ENCODE results near the gene MCRIP1.

DNA sequence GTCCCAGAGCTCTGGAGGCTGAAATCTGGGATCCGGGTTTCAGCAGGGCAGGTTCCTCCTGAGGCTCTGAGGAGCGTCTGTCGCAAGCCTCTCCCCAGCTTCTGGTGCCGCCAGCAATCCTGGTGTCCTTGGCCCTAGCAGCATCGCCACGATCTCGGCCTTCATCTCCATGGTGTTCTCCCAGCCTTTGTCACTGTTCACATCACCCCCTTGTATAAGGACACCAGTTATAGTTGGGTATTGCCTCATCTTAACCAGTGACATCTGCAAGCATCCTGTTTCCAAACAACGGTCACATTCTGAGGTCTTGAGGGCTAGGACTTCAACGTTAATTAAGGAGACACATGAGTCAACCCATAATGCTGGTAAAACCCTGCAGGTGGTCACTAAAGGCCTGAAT is 4.5 kb upstream of the MCRIP1 start:
- no peak for TF ChIP-seq CEBPB (IDR thresholded peaks at IDR 0.05)
- no peak for TF ChIP-seq CREB1 (IDR thresholded peaks at IDR 0.05; ENCODE audit: low read depth)
- TF ChIP-seq, protein P1, sequence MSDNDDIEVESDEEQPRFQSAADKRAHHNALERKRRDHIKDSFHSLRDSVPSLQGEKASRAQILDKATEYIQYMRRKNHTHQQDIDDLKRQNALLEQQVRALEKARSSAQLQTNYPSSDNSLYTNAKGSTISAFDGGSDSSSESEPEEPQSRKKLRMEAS (IDR thresholded peaks at IDR 0.05), result no peak
- no peak for TF ChIP-seq NFIC (IDR thresholded peaks at IDR 0.05)
- no peak for TF ChIP-seq EP300 (IDR thresholded peaks at IDR 0.05; ENCODE audit: borderline replicate concordance)
- no peak for TF ChIP-seq EGR1 (IDR thresholded peaks at IDR 0.05)
- TF ChIP-seq, protein P2, sequence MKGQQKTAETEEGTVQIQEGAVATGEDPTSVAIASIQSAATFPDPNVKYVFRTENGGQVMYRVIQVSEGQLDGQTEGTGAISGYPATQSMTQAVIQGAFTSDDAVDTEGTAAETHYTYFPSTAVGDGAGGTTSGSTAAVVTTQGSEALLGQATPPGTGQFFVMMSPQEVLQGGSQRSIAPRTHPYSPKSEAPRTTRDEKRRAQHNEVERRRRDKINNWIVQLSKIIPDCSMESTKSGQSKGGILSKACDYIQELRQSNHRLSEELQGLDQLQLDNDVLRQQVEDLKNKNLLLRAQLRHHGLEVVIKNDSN (IDR thresholded peaks at IDR 0.05), result no peak
- TF ChIP-seq TCF12 (IDR thresholded peaks at IDR 0.05; ENCODE audit: low read depth), result no peak
- TF ChIP-seq RAD21 (IDR thresholded peaks at IDR 0.05; ENCODE audit: low read depth), result no peak
- TF ChIP-seq YY1 (IDR thresholded peaks at IDR 0.05; ENCODE audit: low read depth), result no peak

Measured in Ishikawa (cell line).